Activated naive CD4-positive, alpha-beta T cell treated with anti-CD3 and anti-CD28 coated beads, Interleukin-2, amount 10 ng/mL, durations not matched to agents 7 days and 5 days (primary cell): ENCODE results near the gene QRFPR.

Experiments
- CTCF ChIA-PET: fragments of 350-600 bp; sonication (Branson Sonifier 250); formaldehyde crosslinking; loops from one replicate; lab custom pipeline; 2021; ENCODE audit warnings: antibody characterized with exemption; lab: Charles Lee
- DNase-seq: peaks from one replicate; pipeline ENCODE4 v3.0.0-alpha.2; 2020
- H3K27ac Mint-ChIP-seq: one replicate; pipeline ENCODE4 v1.8.0; 2021; ENCODE audit warnings: mild to moderate bottlenecking, moderate library complexity, mixed read lengths
- H3K27me3 Mint-ChIP-seq: one replicate; pipeline ENCODE4 v1.8.0; 2021; ENCODE audit warnings: mild to moderate bottlenecking, mixed read lengths
- H3K36me3 Mint-ChIP-seq: one replicate; pipeline ENCODE4 v1.8.0; 2021; ENCODE audit warnings: mixed read lengths
- H3K4me1 Mint-ChIP-seq: one replicate; pipeline ENCODE4 v1.8.0; 2021; ENCODE audit warnings: mixed read lengths
- H3K4me3 Mint-ChIP-seq: one replicate; pipeline ENCODE4 v1.8.0; 2021; ENCODE audit warnings: mild to moderate bottlenecking, moderate library complexity, mixed read lengths
- H3K9me3 Mint-ChIP-seq: one replicate; pipeline ENCODE4 v1.8.0; 2021; ENCODE audit warnings: mixed read lengths

The QRFPR gene

DNA sequence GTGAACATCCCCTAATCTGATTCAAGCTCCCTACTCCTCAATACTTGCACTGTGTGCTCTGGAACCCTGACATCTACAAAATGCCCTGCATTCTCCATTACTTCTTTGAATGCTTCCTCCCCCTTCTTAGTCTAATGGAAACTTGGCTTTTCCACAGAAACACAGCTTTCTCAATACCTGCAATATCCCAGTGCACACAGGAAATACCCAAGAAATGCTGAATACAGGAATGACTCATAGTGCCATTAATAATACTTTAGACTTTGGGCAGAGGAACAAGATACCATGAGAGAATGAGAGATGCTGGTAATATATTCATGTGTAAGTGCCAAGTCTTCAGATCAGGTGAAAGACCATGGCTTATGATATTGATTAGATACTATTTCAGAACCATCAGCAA lies 5.6 kb downstream of the QRFPR start:
- no peak overlapping the region for H3K4me3 Mint-ChIP-seq
- peaks cover 7% of the 10 kb centered on the region for H3K4me1 Mint-ChIP-seq
- CTCF ChIA-PET: interaction anchor here (1.2 kb wide), 1 partner anchor 9 kb away, joined by 3 read pairs; no protein-coding TSS in a partner anchor
- H3K36me3 Mint-ChIP-seq: no peaks in the 10 kb centered on the region
- H3K9me3 Mint-ChIP-seq: no peaks in the 10 kb centered on the region
- H3K27ac Mint-ChIP-seq: no peak overlapping the region
- peaks cover 47% of the 10 kb centered on the region for H3K27me3 Mint-ChIP-seq
- no peak for DNase-seq

DNA sequence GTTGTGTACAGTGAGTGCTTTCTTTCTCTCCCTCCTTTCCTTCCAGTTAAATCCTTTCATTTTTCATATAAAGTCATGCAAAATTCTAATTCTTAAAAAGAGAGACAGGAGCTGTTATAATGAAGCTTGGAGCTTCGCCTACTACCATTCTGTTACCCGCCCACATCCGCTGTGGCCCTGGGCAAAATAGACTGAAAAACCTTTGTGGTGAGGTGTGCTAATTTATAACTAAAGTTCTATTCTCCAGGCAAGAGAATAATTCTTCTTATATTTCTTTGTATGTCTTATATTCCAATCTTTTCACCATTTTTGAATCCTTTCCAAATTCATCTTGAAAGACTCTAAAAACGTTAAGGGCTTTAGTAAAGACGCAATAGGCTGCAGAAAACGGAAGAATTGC lies 7.0 kb downstream of the QRFPR start:
- no peaks in the 10 kb centered on the region for H3K36me3 Mint-ChIP-seq
- DNase-seq: no peak
- no peak overlapping the region for H3K4me3 Mint-ChIP-seq
- H3K4me1 Mint-ChIP-seq: no peaks in the 10 kb centered on the region
- CTCF ChIA-PET: interaction anchor here (1.1 kb wide), 1 partner anchor 48 kb away, joined by 3 read pairs; no protein-coding TSS in a partner anchor
- no peaks in the 10 kb centered on the region for H3K9me3 Mint-ChIP-seq
- H3K27me3 Mint-ChIP-seq: peaks cover 32% of the 10 kb centered on the region
- no peak overlapping the region for H3K27ac Mint-ChIP-seq

DNA sequence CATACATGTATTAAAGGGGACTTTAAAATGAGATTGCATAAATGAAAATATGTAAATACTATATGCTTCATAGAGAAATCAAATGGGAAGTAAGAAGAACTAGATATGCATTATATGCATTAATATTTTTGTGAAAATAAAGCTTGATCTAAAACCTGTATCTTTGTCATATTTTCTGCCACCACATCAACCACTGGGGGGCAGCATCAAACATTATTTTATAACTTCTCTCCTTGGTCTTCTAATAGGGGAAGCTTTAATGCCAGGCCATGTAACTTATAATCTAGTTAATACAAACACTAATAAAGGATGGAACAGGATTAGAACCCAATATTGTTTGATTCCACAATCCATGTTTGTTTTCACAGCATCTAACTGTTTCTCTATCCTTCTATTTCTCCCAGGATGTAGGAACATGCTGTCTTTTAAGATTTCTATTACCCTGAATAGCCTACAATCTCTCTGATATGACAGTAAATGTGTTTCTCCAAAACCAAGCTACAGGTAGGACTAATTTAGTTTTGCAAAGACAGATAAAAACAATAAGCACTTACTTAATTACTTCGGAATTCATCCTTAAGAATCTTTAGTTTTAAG lies 10.0 kb downstream of the QRFPR start:
- no peaks in the 10 kb centered on the region for H3K9me3 Mint-ChIP-seq
- no peak overlapping the region for H3K4me3 Mint-ChIP-seq
- CTCF ChIA-PET: interaction anchor here (0.6 to 1.9 kb wide), 13 partner anchors 11 to 1207 kb away, joined by 3 to 9 read pairs (median 3); no protein-coding TSS in a partner anchor
- H3K4me1 Mint-ChIP-seq: no peaks in the 10 kb centered on the region
- peaks cover 15% of the 10 kb centered on the region for H3K27me3 Mint-ChIP-seq
- no peaks in the 10 kb centered on the region for H3K36me3 Mint-ChIP-seq
- no peak overlapping the region for H3K27ac Mint-ChIP-seq
- DNase-seq: peak; percentile 46

DNA sequence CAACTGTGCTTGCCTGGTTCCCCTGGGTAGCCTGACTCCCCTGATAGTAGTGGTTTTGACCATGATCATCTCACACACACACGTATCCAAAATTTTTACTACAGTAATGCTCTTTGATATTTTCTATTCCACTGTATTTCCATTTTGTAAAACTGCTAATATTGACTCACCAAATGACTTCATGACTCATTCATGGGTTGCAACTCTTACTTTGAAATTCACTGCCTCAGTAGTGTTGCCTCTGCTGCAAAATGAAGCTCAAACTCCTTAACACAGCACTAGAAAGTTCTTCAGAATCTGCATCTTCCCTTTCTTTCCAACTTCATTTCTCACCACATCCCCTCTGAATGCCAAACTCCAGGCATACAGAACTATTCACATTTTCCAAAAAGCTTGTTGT lies 20.3 kb downstream of the QRFPR start:
- peaks cover 7% of the 10 kb centered on the region for H3K27me3 Mint-ChIP-seq
- CTCF ChIA-PET: no interaction called here
- H3K4me1 Mint-ChIP-seq: no peaks in the 10 kb centered on the region
- H3K36me3 Mint-ChIP-seq: no peaks in the 10 kb centered on the region
- no peak overlapping the region for H3K27ac Mint-ChIP-seq
- DNase-seq: no peak
- no peaks in the 10 kb centered on the region for H3K9me3 Mint-ChIP-seq
- H3K4me3 Mint-ChIP-seq: no peak overlapping the region

DNA sequence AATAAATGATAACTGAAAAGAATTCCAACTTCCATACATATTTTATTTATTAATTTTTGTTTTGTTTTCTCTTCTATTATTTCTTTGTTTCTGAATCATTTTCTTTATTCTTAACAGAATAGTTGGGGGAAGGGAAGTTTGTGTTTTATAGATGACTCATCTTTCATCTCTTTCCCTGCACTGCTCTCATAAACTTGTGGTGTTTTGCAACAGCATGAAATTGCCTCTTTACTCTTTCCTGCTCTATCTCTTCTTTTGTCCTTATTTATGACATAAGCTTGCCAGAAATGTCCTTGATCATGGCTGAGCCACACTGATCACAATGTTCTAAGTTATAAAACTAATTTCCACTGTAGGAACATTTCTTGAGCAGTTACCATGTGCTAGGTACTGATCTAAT lies 22.3 kb downstream of the QRFPR start:
- no peak for DNase-seq
- no peaks in the 10 kb centered on the region for H3K36me3 Mint-ChIP-seq
- peaks cover 7% of the 10 kb centered on the region for H3K27me3 Mint-ChIP-seq
- no peak overlapping the region for H3K4me3 Mint-ChIP-seq
- no peak overlapping the region for H3K27ac Mint-ChIP-seq
- H3K9me3 Mint-ChIP-seq: no peaks in the 10 kb centered on the region
- H3K4me1 Mint-ChIP-seq: no peaks in the 10 kb centered on the region
- CTCF ChIA-PET: interaction anchor here (1.6 kb wide), 1 partner anchor 12 kb away, joined by 5 read pairs; no protein-coding TSS in a partner anchor

DNA sequence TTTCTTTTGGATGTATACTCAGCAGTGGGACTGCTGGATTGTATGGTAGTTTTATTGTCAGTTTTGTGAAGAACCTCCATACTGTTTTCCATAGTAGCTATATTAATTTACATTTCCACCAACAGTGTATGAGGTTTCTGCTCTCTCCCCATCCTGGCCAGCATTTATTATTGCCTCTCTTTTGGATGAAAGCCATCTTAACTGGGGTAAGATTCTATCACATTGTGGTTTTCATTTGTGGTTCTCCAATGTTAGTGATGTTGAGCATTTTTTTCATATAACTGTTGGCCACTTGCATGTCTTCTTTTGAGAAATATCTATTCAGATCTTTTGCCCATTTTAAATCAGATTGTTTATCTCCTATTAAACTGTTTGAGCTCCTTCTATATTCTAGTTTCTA lies 27.6 kb downstream of the QRFPR start:
- H3K9me3 Mint-ChIP-seq: no peaks in the 10 kb centered on the region
- no peaks in the 10 kb centered on the region for H3K36me3 Mint-ChIP-seq
- H3K27ac Mint-ChIP-seq: no peak overlapping the region
- H3K4me3 Mint-ChIP-seq: no peak overlapping the region
- CTCF ChIA-PET: no interaction called here
- peaks cover 14% of the 10 kb centered on the region for H3K27me3 Mint-ChIP-seq
- no peaks in the 10 kb centered on the region for H3K4me1 Mint-ChIP-seq
- no peak for DNase-seq

DNA sequence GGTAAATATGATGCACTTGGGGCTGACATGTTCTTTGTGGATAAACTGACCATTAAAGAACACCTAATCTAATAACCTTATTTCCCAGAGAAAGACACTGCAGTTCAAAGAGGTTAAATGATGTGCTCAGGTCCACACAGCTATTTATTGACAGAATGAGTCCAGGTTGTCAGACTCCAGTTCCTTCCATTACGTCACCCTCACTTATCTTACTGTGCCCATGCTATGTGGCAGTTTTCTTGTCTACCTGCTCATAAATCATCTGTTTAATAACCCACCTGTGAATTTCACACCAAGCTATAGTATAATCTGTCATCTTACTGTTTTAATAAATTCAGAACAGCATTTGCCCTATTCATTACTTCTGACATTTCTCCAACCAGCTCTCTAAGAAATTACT lies 36.7 kb downstream of the QRFPR start:
- Mint-ChIP-seq H3K27ac (no peak overlapping the region), H3K4me3 (no peak overlapping the region), H3K36me3 (no peaks in the 10 kb centered on the region), H3K27me3 (peaks cover 6% of the 10 kb centered on the region), H3K4me1 (no peaks in the 10 kb centered on the region), H3K9me3 (no peaks in the 10 kb centered on the region)
- CTCF ChIA-PET: no interaction called here
- DNase-seq: no peak

DNA sequence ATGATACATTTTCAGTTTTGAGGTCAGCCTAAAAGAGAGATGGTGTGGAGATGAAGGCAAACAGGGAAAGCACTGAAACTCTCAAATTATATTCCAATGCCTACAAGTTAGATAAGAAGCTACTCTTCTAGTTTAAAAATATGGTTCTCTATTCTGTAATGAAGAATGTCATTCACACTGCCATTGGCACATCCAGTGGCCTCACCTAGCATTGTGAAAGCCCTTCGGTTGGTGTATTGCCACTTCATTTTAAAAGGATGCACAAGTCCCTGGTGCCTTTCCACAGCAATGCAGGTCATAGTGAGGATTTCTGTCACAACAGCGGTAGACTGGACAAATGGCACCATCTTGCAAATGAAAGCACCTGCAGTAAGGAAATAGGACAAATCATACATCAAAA lies 40.6 kb downstream of the QRFPR start:
- H3K27ac Mint-ChIP-seq: no peak overlapping the region
- H3K9me3 Mint-ChIP-seq: no peaks in the 10 kb centered on the region
- no peak for DNase-seq
- H3K4me3 Mint-ChIP-seq: no peak overlapping the region
- H3K4me1 Mint-ChIP-seq: no peaks in the 10 kb centered on the region
- H3K36me3 Mint-ChIP-seq: no peaks in the 10 kb centered on the region
- CTCF ChIA-PET: no interaction called here
- H3K27me3 Mint-ChIP-seq: peaks cover 10% of the 10 kb centered on the region

DNA sequence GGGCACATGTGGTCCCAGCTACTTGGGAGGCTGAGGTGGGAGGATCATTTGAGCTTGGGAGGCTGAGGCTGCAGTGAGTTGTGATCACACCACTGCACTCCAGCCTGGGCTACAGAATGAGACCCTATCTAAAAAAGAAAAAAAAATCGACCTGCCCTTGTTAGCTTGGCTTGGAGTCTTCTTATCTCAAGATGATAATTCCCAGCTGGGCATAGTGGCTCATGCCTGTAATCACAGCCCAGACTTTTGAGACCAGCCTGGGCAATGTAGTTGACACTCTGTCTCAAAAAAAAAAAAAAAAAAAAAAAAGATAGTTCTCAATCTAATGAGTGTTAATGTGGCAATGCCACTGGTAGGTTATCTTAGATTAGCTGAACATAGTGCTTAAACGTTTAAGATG lies 41.0 kb downstream of the QRFPR start:
- H3K9me3 Mint-ChIP-seq: no peaks in the 10 kb centered on the region
- no peak overlapping the region for H3K27ac Mint-ChIP-seq
- CTCF ChIA-PET: no interaction called here
- H3K36me3 Mint-ChIP-seq: no peaks in the 10 kb centered on the region
- H3K4me1 Mint-ChIP-seq: no peaks in the 10 kb centered on the region
- H3K4me3 Mint-ChIP-seq: no peak overlapping the region
- DNase-seq: no peak
- peaks cover 10% of the 10 kb centered on the region for H3K27me3 Mint-ChIP-seq

DNA sequence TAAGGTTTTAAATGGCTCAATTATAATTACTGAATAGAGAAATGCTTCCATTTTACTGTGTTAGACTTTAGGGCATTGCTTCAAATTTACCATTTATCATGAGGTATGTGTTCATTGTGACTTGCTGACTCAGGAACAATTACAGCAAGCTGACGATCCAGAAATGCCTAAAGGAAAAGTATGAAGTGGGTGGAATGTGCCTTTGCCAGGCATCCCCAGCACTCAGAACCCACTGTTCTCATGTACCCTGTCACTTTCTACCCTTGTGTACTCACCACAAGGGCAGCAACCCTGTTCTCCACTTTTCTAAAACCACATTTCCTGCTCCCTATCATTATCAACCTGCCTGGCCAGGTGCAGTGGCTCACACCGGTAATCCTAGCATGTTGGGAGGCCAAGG lies 41.5 kb downstream of the QRFPR start:
- Mint-ChIP-seq H3K4me1 (no peaks in the 10 kb centered on the region), H3K27me3 (peaks cover 10% of the 10 kb centered on the region), H3K36me3 (no peaks in the 10 kb centered on the region), H3K9me3 (no peaks in the 10 kb centered on the region), H3K4me3 (no peak overlapping the region), H3K27ac (no peak overlapping the region)
- no peak for DNase-seq
- CTCF ChIA-PET: no interaction called here

DNA sequence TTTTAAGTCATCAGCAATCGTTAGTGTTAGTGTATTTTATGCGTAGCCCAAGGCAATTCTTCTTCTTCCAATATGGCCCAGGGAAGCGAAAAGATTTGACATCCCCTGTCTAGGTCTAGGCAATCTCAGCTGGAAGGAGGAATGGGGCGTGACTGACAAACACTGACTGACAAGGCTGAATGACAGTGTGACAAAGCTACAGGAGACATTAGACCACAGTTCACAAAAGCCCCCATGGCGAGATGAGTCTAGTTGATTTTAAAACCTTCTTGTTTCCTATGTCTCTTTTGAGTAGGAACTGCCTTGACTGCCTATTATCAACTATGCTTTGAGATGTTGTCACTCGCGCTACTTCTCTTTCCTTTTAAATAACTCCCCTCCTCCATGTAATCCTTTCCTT lies 42.3 kb downstream of the QRFPR start:
- H3K27me3 Mint-ChIP-seq: peaks cover 10% of the 10 kb centered on the region
- CTCF ChIA-PET: no interaction called here
- H3K9me3 Mint-ChIP-seq: no peaks in the 10 kb centered on the region
- H3K36me3 Mint-ChIP-seq: no peaks in the 10 kb centered on the region
- H3K4me3 Mint-ChIP-seq: no peak overlapping the region
- H3K4me1 Mint-ChIP-seq: no peaks in the 10 kb centered on the region
- DNase-seq: no peak
- no peak overlapping the region for H3K27ac Mint-ChIP-seq

DNA sequence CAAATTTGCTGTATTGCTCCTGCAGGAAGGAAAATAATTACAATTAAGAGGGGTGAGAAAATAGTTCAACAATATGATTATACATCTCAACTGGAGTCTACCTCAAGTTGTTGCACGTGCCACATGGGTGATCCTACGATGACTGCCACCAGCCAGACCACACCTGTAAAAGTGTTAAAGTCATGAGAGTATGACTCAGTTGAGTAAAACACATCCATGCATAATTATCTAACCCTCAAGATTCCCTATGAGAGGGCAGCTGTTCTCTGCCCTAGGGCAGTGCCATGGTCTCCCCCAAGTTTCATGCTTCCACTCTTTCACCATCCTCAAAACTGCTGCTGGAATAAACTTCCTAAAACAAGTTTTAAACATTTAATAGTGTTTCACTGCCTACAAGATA lies 44.1 kb downstream of the QRFPR start:
- CTCF ChIA-PET: no interaction called here
- Mint-ChIP-seq H3K36me3 (no peaks in the 10 kb centered on the region), H3K4me1 (no peaks in the 10 kb centered on the region), H3K27ac (no peak overlapping the region), H3K9me3 (no peaks in the 10 kb centered on the region), H3K4me3 (no peak overlapping the region), H3K27me3 (peaks cover 4% of the 10 kb centered on the region)
- DNase-seq: no peak

DNA sequence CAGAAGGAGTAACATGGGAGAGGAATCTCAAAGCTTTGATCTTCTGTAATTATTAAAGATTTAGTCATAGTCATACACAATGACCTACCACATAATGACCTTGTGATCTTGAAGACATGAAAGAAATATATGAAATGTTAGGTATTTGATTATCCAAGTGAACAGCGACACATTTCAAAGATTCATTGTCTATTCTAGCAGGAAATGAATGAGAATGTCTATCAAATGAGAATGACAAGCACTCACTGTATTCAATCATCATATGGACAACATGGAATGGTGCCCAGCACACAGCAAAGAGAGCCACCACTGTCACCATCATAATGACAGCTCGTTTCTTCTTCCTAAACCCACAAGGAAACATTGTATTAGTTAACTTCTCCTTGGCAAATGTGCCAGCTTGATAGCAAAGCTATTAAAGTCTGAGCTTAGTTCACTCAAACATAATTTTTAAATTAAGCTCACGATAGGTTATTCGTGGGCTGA lies 50.6 kb downstream of the QRFPR start:
- no peak overlapping the region for H3K4me3 Mint-ChIP-seq
- peaks cover 9% of the 10 kb centered on the region for H3K27me3 Mint-ChIP-seq
- DNase-seq: no peak

DNA sequence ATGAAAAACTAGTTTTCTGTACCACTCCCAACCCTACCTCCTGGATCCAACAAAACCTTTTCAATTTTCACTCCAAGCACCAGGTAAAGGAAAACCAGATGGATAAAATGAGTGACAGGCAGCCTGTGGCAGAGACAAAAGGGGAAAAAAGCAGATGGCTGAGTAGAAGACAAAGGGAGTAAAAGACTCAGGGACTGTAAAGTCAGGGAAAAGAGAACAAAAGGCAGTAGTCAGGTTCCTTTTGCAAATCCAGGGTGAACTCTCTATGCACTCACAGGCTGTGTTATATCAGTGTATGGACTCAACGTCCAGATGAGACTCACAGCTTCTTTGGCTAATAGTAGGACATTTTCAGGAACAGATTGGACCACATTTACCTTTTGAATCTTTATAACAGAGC lies 54.2 kb downstream of the QRFPR start:
- no peak for DNase-seq
- H3K9me3 Mint-ChIP-seq: no peaks in the 10 kb centered on the region
- peaks cover 9% of the 10 kb centered on the region for H3K27me3 Mint-ChIP-seq
- no peaks in the 10 kb centered on the region for H3K36me3 Mint-ChIP-seq
- no peak overlapping the region for H3K27ac Mint-ChIP-seq
- CTCF ChIA-PET: no interaction called here
- no peaks in the 10 kb centered on the region for H3K4me1 Mint-ChIP-seq
- H3K4me3 Mint-ChIP-seq: no peak overlapping the region

More for the DNA sequence above, 50.6 kb downstream of the QRFPR start:
- Mint-ChIP-seq H3K36me3 (no peaks in the 10 kb centered on the region), H3K9me3 (no peaks in the 10 kb centered on the region), H3K27ac (no peak overlapping the region), H3K4me1 (no peaks in the 10 kb centered on the region)
- CTCF ChIA-PET: interaction anchor here (1.2 kb wide), 1 partner anchor 17 kb away, joined by 3 read pairs; no protein-coding TSS in a partner anchor

DNA sequence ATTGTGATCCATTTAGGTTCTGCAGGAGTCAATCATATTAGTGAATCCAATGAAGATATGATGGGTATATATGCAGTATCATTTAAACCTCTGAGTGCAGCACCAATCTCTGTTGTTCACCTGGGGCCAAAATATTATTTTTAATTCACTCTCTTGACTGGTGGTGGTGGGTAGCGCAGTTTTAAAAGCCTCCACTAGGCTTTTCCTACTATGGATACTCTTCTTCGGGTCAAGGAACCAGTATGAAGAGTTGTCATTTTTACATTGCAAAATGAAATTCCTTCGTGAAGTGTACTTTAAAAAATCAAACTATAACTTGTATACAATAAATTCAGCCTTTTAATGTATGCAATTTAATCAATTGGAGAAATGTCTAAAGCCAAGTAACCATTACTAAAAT lies 56.5 kb downstream of the QRFPR start:
- no peak overlapping the region for H3K27ac Mint-ChIP-seq
- DNase-seq: no peak

More for the DNA sequence above, 56.5 kb downstream of the QRFPR start:
- Mint-ChIP-seq H3K36me3 (no peaks in the 10 kb centered on the region), H3K4me3 (no peak overlapping the region), H3K9me3 (no peaks in the 10 kb centered on the region), H3K27me3 (peaks cover 9% of the 10 kb centered on the region), H3K4me1 (no peaks in the 10 kb centered on the region)
- CTCF ChIA-PET: interaction anchor here (1.4 kb wide), 1 partner anchor 17 kb away, joined by 4 read pairs; no protein-coding TSS in a partner anchor
